ENCODE measurements around the gene STUM. TPM values are rescaled to one million over a fixed set of nuclear protein-coding genes. Genes with fewer than 3 reads are reported as not detected.
"Not testable (repeated sequence)": the region's sequence is repeated elsewhere in the genome, so short reads cannot be mapped to it uniquely, and the experiment has no call there.

Gene STUM, protein sequence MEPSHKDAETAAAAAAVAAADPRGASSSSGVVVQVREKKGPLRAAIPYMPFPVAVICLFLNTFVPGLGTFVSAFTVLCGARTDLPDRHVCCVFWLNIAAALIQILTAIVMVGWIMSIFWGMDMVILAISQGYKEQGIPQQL
- 0.86 and 1.1 TPM in 2 replicates for total RNA-seq
- long read RNA-seq, partial matches to known transcripts: 0 of 1 reads
- long read RNA-seq, other reads (novel, unspliced or antisense): 1 of 1 reads

DNA sequence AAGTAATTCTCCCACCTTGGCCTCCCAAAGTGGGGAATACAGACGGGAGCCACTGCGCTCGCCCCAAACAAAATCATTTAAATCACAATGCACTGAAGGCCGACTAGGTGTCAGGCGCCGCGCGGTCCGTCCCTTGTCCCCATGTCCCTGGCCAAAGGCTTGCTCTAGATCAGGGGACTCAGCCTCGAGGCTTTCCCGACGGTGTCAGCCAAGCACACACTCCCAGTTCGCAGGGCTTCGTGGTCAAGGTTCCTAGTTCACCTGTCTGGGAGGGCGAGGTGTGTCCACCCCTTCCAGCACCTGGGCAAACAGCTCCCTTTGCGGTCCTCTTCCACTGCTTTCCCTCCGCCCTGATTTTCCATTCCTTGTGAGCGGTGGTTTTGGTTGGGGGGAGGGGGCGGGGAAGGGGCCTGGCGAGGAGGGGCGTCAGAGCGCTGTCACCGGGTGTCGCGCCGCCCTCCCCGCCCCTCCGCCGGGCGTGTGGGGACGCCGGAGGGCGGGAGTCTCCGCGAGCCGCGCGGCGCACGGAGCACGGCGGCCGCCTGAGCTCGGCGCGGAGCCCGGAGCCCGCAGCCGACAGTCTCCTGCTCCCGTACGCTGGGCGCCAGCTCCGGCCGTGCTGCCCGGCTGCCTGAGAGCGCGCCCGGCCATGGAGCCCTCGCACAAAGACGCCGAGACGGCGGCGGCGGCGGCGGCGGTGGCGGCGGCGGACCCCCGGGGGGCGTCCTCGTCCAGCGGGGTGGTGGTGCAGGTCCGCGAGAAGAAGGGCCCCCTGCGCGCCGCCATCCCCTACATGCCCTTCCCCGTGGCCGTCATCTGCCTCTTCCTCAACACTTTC is at the start of gene STUM:
TSS of gene STUM (plus strand) at position 509 of the 838 bp plus-strand sequence. CDS start at position 650, 141 bp downstream.
- peak; percentile 28 for DNase-seq (ENCODE audit: low read depth, low spot score)
- no peak within 1 kb of the TSS for H3K27ac Mint-ChIP-seq (ENCODE audit: unreplicated experiment)

DNA sequence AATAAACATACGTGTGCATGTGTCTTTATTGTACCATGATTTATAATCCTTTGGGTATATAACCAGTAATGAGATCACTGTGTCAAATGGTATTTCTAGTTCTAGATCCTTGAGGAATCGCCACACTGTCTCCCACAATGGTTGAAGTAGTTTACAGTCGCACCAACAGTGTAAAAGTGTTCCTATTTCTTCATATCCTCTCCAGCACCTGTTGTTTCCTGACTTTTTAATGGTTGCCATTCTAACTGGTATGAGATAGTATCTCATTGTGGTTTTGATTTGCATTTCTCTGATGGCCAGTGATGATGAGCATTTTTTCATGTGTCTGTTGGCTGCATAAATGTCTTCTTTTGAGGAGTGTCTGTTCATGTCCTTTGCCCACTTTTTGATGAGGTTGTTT is 48.9 kb upstream of the STUM start:
- H3K4me1 Mint-ChIP-seq; DNase-seq (ENCODE audit: low read depth, low spot score); H3K9me3 Mint-ChIP-seq; H3K36me3 Mint-ChIP-seq (ENCODE audit: low read depth); H3K4me3 Mint-ChIP-seq; H3K27ac Mint-ChIP-seq (ENCODE audit: unreplicated experiment): not testable (repeated sequence)
- peaks cover 36% of the 10 kb centered on the region for H3K27me3 Mint-ChIP-seq (ENCODE audit: low read depth)

More for the DNA sequence above, at the start of gene STUM:
- Mint-ChIP-seq H3K4me1 (peaks cover 12% of the 10 kb centered on the region), H3K4me3 (peak within 1 kb of the TSS; percentile 65), H3K27me3 (ENCODE audit: low read depth) (peaks cover 58% of the 10 kb centered on the region), H3K36me3 (ENCODE audit: low read depth) (no peaks in the 10 kb centered on the region), H3K9me3 (no peaks in the 10 kb centered on the region)
- TF ChIP-seq, protein P1, sequence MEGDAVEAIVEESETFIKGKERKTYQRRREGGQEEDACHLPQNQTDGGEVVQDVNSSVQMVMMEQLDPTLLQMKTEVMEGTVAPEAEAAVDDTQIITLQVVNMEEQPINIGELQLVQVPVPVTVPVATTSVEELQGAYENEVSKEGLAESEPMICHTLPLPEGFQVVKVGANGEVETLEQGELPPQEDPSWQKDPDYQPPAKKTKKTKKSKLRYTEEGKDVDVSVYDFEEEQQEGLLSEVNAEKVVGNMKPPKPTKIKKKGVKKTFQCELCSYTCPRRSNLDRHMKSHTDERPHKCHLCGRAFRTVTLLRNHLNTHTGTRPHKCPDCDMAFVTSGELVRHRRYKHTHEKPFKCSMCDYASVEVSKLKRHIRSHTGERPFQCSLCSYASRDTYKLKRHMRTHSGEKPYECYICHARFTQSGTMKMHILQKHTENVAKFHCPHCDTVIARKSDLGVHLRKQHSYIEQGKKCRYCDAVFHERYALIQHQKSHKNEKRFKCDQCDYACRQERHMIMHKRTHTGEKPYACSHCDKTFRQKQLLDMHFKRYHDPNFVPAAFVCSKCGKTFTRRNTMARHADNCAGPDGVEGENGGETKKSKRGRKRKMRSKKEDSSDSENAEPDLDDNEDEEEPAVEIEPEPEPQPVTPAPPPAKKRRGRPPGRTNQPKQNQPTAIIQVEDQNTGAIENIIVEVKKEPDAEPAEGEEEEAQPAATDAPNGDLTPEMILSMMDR (conservative IDR thresholded peaks at IDR 0.05): no peak

DNA sequence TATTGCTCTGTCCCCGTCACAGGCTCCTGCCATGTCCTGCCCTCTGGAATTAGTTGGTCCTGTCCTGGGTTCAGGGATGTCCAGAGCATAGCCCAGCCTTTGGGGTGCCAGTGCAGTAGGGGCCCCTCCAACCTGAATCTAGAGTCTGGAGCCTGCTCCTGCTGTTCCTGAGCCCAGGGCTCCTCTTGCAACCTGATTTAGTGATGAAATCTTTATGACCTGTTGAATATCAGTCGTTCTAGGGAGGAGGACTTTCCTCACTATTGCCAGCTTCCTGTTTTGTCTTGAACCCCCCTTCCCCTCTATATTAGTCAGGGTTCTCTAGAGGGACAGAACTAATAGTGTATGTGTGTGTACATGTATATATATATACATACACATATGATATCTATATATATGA is 42.5 kb upstream of the STUM start:
- peaks cover 37% of the 10 kb centered on the region for H3K27me3 Mint-ChIP-seq (ENCODE audit: low read depth)
- no peak overlapping the region for H3K4me3 Mint-ChIP-seq

DNA sequence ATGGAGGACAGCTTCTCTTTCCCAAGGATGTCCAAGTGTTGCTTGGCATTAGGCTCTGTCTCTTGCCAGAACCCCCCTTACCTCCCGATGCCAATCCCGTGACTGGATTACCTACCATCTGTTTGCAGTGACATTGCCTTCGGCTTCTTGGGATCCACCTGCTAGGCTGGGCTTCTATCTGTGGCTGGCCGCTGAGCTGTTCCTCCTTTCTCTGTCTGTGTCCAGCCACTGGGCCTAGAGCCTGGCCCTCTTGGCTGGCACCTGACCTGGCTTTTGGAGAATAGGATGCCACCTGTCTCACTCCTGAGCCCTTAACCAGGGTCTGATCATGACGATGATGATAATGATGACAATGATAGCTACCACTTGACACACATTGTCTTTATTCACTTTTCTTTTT is 41.6 kb upstream of the STUM start:
- DNase-seq (ENCODE audit: low read depth, low spot score): no peak
- TF ChIP-seq, protein P1 (conservative IDR thresholded peaks at IDR 0.05): no peak
- Mint-ChIP-seq H3K4me1 (no peaks in the 10 kb centered on the region), H3K9me3 (no peaks in the 10 kb centered on the region), H3K27me3 (ENCODE audit: low read depth) (peaks cover 31% of the 10 kb centered on the region), H3K36me3 (ENCODE audit: low read depth) (no peaks in the 10 kb centered on the region), H3K27ac (ENCODE audit: unreplicated experiment) (no peak overlapping the region), H3K4me3 (no peak overlapping the region)

More for the DNA sequence above, 42.5 kb upstream of the STUM start:
- TF ChIP-seq, protein P1 (conservative IDR thresholded peaks at IDR 0.05): no peak
- H3K27ac Mint-ChIP-seq (ENCODE audit: unreplicated experiment): no peak overlapping the region
- no peaks in the 10 kb centered on the region for H3K36me3 Mint-ChIP-seq (ENCODE audit: low read depth)
- no peaks in the 10 kb centered on the region for H3K4me1 Mint-ChIP-seq
- DNase-seq (ENCODE audit: low read depth, low spot score): no peak
- no peaks in the 10 kb centered on the region for H3K9me3 Mint-ChIP-seq

DNA sequence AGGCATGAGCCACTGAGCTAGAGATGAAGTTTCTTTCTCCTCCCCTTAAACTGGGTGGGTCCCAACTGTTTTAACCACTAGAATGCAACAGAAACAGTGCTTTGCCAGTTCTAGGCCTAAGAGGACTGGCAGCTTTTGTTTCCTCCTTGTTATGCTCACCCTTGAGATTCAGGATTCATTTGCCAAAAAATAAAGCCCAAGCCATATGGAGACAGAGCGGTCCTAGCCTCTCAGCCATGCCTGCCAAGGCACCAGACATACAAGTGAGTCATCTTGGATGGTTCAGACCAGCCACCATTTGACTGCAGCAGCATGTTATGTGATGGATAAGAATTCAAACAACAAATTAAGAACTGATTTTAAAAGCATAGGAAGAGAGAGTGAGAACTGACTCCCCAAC is 38.1 kb upstream of the STUM start:
- no peaks in the 10 kb centered on the region for H3K36me3 Mint-ChIP-seq (ENCODE audit: low read depth)
- TF ChIP-seq, protein P1 (conservative IDR thresholded peaks at IDR 0.05): no peak
- H3K4me1 Mint-ChIP-seq: no peaks in the 10 kb centered on the region
- no peak overlapping the region for H3K27ac Mint-ChIP-seq (ENCODE audit: unreplicated experiment)
- no peaks in the 10 kb centered on the region for H3K9me3 Mint-ChIP-seq
- peaks cover 5% of the 10 kb centered on the region for H3K27me3 Mint-ChIP-seq (ENCODE audit: low read depth)
- DNase-seq (ENCODE audit: low read depth, low spot score): no peak
- no peak overlapping the region for H3K4me3 Mint-ChIP-seq

DNA sequence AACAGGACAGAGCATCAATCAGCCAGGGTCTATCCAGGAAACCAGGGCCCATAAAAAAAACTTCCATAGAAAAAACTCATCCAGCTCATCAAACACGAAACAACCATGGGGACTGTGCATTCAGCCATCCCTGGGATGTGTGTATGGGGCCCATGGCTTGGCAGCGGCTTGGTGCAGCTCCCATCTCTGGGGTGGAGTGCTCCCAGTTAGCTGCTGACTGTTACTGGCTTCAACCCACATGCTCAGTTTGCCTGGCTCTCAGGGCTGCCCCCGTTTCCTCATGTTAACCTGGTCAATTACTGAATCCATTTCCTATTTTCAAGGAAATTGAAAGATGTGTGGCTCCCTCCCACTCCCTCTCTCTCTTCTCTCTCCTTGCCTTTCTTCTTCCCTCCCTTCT is 37.3 kb upstream of the STUM start:
- no peaks in the 10 kb centered on the region for H3K4me1 Mint-ChIP-seq
- peaks cover 5% of the 10 kb centered on the region for H3K27me3 Mint-ChIP-seq (ENCODE audit: low read depth)
- H3K27ac Mint-ChIP-seq (ENCODE audit: unreplicated experiment): no peak overlapping the region
- TF ChIP-seq, protein P1 (conservative IDR thresholded peaks at IDR 0.05): no peak
- H3K9me3 Mint-ChIP-seq: no peaks in the 10 kb centered on the region
- DNase-seq (ENCODE audit: low read depth, low spot score): no peak
- no peaks in the 10 kb centered on the region for H3K36me3 Mint-ChIP-seq (ENCODE audit: low read depth)
- H3K4me3 Mint-ChIP-seq: no peak overlapping the region
